Iris pigment epithelial cell (primary cell): ENCODE measurements around the gene SMIM45.

ENCODE experiments used
- DNase-seq: peaks from one replicate; pipeline ENCODE4 v3.0.0-alpha.2; 2011; ENCODE audit warnings: low read depth

The SMIM45 gene

DNA sequence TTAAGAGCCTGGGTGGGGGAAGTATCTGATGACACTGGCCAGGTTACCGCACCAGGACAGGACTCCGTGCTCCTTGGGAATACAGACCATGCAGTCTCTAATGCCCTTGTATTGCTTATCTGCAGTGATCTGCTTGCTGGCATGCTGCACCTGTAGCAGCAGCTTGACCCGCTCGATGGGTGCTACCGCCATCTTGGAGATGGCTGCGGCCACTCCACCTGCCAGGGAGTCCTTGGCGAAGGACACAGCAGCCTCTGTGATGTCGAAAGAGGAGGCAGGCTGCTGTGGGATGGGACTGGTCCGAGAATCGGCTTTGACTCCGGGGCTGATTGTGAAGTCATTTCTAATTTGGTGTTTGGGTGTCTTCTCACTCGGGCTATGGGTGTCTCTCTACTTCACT is 49.8 kb downstream of the SMIM45 start:
- no peak for DNase-seq

DNA sequence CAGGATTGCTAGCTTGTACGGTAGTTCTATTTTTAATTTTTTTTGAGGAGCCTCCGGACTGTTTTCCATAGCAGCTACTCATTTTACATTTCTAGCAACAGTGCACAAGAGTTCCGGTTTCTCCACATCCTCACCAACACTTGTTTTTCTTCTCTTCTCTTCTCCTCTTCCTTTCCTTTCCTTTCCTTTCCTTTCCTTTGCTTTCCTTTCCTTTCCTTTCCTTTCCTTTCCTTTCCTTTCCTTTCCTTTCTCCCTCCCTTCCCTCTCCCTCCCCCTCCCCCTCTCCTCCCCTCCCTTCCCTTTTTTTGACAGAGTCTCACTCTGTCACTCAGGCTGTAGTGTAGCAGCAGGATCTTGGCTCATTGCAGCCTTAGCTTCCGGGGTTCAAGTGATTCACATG is 56.0 kb downstream of the SMIM45 start:
- no peak for DNase-seq
